Adipocyte (in vitro differentiated cells): ENCODE data around the gene PLEKHG3.

Source experiments
- DNase-seq: peaks from one replicate; pipeline ENCODE4 v3.0.0-alpha.2; 2015; ENCODE audit warnings: low read depth
- H3K27me3 ChIP-seq: replicated peaks from 2 replicates; pipeline ENCODE4 v1.7.0; 2013; ENCODE audit warnings: mild to moderate bottlenecking, low read length, moderate library complexity; ENCODE audit not compliant: control insufficient read depth, insufficient read depth
- H3K36me3 ChIP-seq: 2 replicates; pipeline ENCODE4 v1.7.0; 2013; ENCODE audit warnings: low read length, mild to moderate bottlenecking, moderate library complexity; ENCODE audit not compliant: control insufficient read depth, insufficient read depth, severe bottlenecking
- H3K4me1 ChIP-seq: 2 replicates; pipeline ENCODE4 v1.7.0; 2013; ENCODE audit warnings: mild to moderate bottlenecking, low read length, moderate library complexity; ENCODE audit not compliant: control insufficient read depth, insufficient read depth
- H3K4me3 ChIP-seq: 2 replicates; pipeline ENCODE4 v1.7.0; 2013; ENCODE audit warnings: mild to moderate bottlenecking, low read length, moderate library complexity
- H3K9ac ChIP-seq: 2 replicates; pipeline ENCODE4 v1.7.0; 2013; ENCODE audit warnings: mild to moderate bottlenecking, low read length, moderate library complexity
- H3K9me3 ChIP-seq: 2 replicates; pipeline ENCODE4 v1.7.0; 2013; ENCODE audit warnings: mild to moderate bottlenecking, low read length, moderate library complexity; ENCODE audit not compliant: control insufficient read depth

Gene PLEKHG3

DNA sequence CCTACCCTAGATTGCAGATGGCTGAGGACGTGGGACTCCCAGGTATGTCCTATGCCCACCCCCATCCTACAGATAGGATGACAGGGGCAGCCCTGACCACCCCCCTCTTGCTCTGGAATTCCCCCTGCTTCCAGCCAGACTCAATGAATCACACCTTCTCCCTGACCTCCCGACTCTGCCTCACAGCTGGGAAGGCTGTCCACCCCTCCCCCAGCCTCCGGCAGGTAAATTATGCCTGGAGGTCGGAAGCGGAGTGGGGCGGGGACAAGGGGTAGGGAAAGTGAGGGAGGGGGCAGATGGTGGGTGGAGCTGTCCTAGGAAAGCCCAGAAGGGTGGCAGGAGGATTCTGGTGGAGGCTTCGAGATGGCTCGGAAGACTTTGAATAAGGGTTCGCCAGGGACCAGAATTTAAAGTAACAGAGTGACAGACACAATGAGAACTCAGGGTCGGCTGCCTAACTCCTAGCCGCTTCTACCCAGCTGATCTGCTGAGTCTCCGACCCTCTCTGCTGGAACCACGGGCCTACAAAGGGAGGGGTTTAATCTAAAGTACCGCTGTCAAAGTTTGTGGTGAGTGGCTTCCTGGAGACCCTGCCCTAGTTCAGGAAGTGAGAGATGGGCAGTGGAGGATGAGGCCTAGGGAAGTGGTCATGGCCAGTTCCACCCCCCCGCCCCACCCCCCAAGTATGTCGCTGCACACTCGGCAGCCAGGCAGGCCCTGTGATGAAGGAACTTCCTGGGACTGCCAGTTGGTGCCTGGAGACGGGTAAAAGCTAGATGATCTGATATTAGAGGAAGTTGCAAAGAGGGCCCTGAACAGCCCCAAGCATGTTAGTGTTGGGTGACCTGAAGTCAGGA is 4.2 kb downstream of the PLEKHG3 start:
- no peak for DNase-seq
- Histone ChIP-seq H3K36me3 (no peaks in the 10 kb centered on the region), H3K9me3 (peaks cover 16% of the 10 kb centered on the region), H3K9ac (no peak overlapping the region), H3K4me1 (peaks cover 30% of the 10 kb centered on the region), H3K4me3 (no peak overlapping the region), H3K27me3 (peaks cover 24% of the 10 kb centered on the region)

DNA sequence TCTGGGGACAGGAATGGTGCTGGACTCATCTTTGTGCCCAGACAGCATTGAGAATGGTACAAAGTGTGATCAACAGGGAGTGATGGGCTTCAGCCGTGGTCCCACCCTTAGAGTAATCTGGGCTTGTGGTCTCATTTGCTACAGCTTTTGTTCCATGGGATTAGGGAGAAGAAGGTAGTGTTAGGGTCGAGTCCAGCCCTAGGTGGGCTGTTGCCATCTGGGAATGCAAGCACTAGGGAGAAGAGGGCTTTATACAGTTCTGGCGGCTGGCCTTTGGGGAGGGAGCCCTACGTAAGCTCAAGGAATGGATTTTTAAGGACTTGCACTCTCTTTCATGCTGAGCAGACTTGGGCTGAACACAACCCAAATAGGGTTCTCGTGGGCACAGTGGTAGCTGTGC is 4.9 kb downstream of the PLEKHG3 start:
- H3K9me3 ChIP-seq = peaks cover 23% of the 10 kb centered on the region
- DNase-seq = no peak
- H3K27me3 ChIP-seq = peaks cover 19% of the 10 kb centered on the region
- H3K9ac ChIP-seq = no peak overlapping the region
- H3K4me3 ChIP-seq = no peak overlapping the region
- H3K4me1 ChIP-seq = peaks cover 26% of the 10 kb centered on the region
- no peaks in the 10 kb centered on the region for H3K36me3 ChIP-seq

DNA sequence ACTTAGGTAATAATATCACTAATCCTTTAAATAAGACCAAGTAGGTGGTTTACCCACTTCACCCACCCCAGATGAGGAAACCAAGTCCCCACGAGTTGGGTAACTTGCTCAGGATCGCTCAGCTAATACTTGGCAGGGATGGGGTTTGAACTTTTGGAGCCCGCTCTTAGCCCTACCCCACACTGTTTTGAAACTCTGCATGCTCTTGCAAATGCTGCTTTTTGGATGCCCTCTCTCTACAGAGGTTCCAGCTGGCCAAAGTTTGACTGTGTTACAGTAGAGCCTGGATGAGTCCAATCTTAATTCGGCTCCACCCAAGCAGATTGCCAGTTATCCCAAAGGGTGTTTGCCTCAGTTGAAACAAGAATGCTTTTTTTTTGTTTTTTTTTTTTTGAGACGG is 6.8 kb downstream of the PLEKHG3 start:
- H3K4me1 ChIP-seq = peaks cover 21% of the 10 kb centered on the region
- peaks cover 31% of the 10 kb centered on the region for H3K9me3 ChIP-seq
- no peak overlapping the region for H3K9ac ChIP-seq
- DNase-seq = no peak
- H3K4me3 ChIP-seq = no peak overlapping the region
- H3K27me3 ChIP-seq = peaks cover 10% of the 10 kb centered on the region
- H3K36me3 ChIP-seq = no peaks in the 10 kb centered on the region

GRCh38 chr14:64713677-64714076 is 9.5 kb downstream of the PLEKHG3 start:
- peaks cover 10% of the 10 kb centered on the region for H3K27me3 ChIP-seq
- DNase-seq = no peak
- peaks cover 14% of the 10 kb centered on the region for H3K4me1 ChIP-seq
- H3K9ac ChIP-seq = no peak overlapping the region
- H3K9me3 ChIP-seq = peaks cover 31% of the 10 kb centered on the region
- H3K4me3 ChIP-seq = no peak overlapping the region
- no peaks in the 10 kb centered on the region for H3K36me3 ChIP-seq

- Histone ChIP-seq H3K27me3 (peaks cover 11% of the 10 kb centered on the region), H3K9me3 (peaks cover 31% of the 10 kb centered on the region), H3K9ac (no peak overlapping the region), H3K36me3 (no peaks in the 10 kb centered on the region), H3K4me3 (no peak overlapping the region), H3K4me1 (peaks cover 14% of the 10 kb centered on the region)
- no peak for DNase-seq
These were observed 10.3 kb downstream of the PLEKHG3 start for GRCh38 chr14:64714432-64715025.

GRCh38 chr14:64715146-64715627 is 11.0 kb downstream of the PLEKHG3 start:
- Histone ChIP-seq H3K4me1 (peaks cover 14% of the 10 kb centered on the region), H3K9me3 (peaks cover 31% of the 10 kb centered on the region), H3K27me3 (peaks cover 11% of the 10 kb centered on the region), H3K4me3 (no peak overlapping the region), H3K9ac (no peak overlapping the region), H3K36me3 (no peaks in the 10 kb centered on the region)
- DNase-seq = no peak

GRCh38 chr14:64715628-64716412 is 11.6 kb downstream of the PLEKHG3 start:
- H3K27me3 ChIP-seq = peaks cover 11% of the 10 kb centered on the region
- no peak for DNase-seq
- H3K9me3 ChIP-seq = peaks cover 31% of the 10 kb centered on the region
- H3K4me1 ChIP-seq = peaks cover 9% of the 10 kb centered on the region
- peak overlapping the region; percentile 53 for H3K9ac ChIP-seq
- peak overlapping the region; percentile 32 for H3K4me3 ChIP-seq
- no peaks in the 10 kb centered on the region for H3K36me3 ChIP-seq

GRCh38 chr14:64717870-64718269 is 13.6 kb downstream of the PLEKHG3 start:
- H3K4me1 ChIP-seq = peaks cover 22% of the 10 kb centered on the region

DNA sequence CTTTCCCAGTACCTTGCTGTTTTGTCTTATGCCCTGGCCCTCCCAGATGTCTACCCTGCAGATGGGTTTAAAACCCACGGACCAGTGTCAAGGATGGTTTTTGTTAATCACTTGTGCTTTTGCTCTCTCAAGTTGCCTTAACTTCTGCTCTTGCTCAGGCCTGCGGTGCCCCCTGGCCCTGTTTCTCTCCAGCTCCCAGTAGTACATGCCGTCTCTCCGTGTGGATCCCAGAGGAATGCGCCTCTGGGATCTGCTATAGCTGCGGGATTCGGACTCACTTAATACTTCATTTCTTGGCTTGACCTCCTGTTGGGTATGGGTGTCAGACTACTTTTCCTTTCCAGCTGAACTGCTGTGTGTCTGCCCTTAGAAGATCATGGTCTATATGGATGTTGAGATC is 14.5 kb downstream of the PLEKHG3 start:
- Histone ChIP-seq H3K9ac (no peak overlapping the region), H3K9me3 (peaks cover 11% of the 10 kb centered on the region), H3K27me3 (peaks cover 11% of the 10 kb centered on the region), H3K36me3 (no peaks in the 10 kb centered on the region), H3K4me1 (peaks cover 22% of the 10 kb centered on the region), H3K4me3 (no peak overlapping the region)
- DNase-seq = no peak

More at GRCh38 chr14:64717870-64718269, 13.6 kb downstream of the PLEKHG3 start:
- Histone ChIP-seq H3K4me3 (no peak overlapping the region), H3K9me3 (peaks cover 20% of the 10 kb centered on the region), H3K9ac (no peak overlapping the region), H3K27me3 (peaks cover 11% of the 10 kb centered on the region), H3K36me3 (no peaks in the 10 kb centered on the region)
- no peak for DNase-seq

- Histone ChIP-seq H3K4me1 (peaks cover 25% of the 10 kb centered on the region), H3K27me3 (peaks cover 11% of the 10 kb centered on the region), H3K4me3 (no peak overlapping the region), H3K9me3 (peaks cover 3% of the 10 kb centered on the region), H3K9ac (no peak overlapping the region), H3K36me3 (no peaks in the 10 kb centered on the region)
- no peak for DNase-seq
These were observed 15.4 kb downstream of the PLEKHG3 start for GRCh38 chr14:64719601-64720000.

- no peaks in the 10 kb centered on the region for H3K9me3 ChIP-seq
- H3K9ac ChIP-seq = no peak overlapping the region
- H3K4me1 ChIP-seq = peaks cover 25% of the 10 kb centered on the region
- no peaks in the 10 kb centered on the region for H3K36me3 ChIP-seq
- no peak overlapping the region for H3K4me3 ChIP-seq
- peaks cover 11% of the 10 kb centered on the region for H3K27me3 ChIP-seq
- no peak for DNase-seq
These were observed 15.9 kb downstream of the PLEKHG3 start for GRCh38 chr14:64720131-64720576.
